Activated CD4-positive, alpha-beta T cell treated with anti-CD3 and anti-CD28 coated beads for 24 hours (primary cell): Measurements from ENCODE around the gene POU5F1.
"Not testable (repeated sequence)": the region's sequence is repeated elsewhere in the genome, so short reads cannot be mapped to it uniquely, and the experiment has no call there.

Source experiments
- DNase-seq, 2 donors: peaks; one replicate each; pipeline ENCODE4 v3.0.0-alpha.2; 2020; ENCODE audit warnings: low read depth in 2 of 2

The POU5F1 gene

GRCh38 chr6:31190488-31190887 lies 20.0 kb upstream of the POU5F1 start:
- no peak for DNase-seq

- DNase-seq: not testable (repeated sequence)
These were observed 18.7 kb upstream of the POU5F1 start for GRCh38 chr6:31189223-31189622.

GRCh38 chr6:31187780-31188194 lies 17.3 kb upstream of the POU5F1 start:
- no peak for DNase-seq

GRCh38 chr6:31186052-31186734 lies 15.7 kb upstream of the POU5F1 start:
- DNase-seq: no peak

GRCh38 chr6:31185695-31186051 lies 15.2 kb upstream of the POU5F1 start:
- DNase-seq: not testable (repeated sequence)

- DNase-seq: not testable (repeated sequence)
These were observed 13.4 kb upstream of the POU5F1 start for GRCh38 chr6:31183859-31184258.

GRCh38 chr6:31183287-31183686 lies 12.8 kb upstream of the POU5F1 start:
- not testable (repeated sequence) for DNase-seq

- DNase-seq: peak in 1 of 2 donors; percentile 43
These were observed 10.0 kb upstream of the POU5F1 start for GRCh38 chr6:31180500-31180899.

GRCh38 chr6:31179896-31180295 lies 9.4 kb upstream of the POU5F1 start:
- DNase-seq: no peak

GRCh38 chr6:31179042-31179386 lies 8.5 kb upstream of the POU5F1 start:
- DNase-seq: no peak

GRCh38 chr6:31178143-31179041 lies 7.9 kb upstream of the POU5F1 start:
- DNase-seq: no peak

GRCh38 chr6:31175971-31176370 lies 5.5 kb upstream of the POU5F1 start:
- no peak for DNase-seq

GRCh38 chr6:31174378-31174777 lies 3.9 kb upstream of the POU5F1 start:
- no peak for DNase-seq

GRCh38 chr6:31173406-31173805 lies 2.9 kb upstream of the POU5F1 start:
- no peak for DNase-seq

- no peak for DNase-seq
These were observed 2.5 kb upstream of the POU5F1 start for GRCh38 chr6:31172973-31173384.

- DNase-seq: no peak
These were observed 1.7 kb upstream of the POU5F1 start for GRCh38 chr6:31171931-31172905.

- no peak for DNase-seq
These were observed 647 bp upstream of the POU5F1 start for GRCh38 chr6:31170987-31171671.

GRCh38 chr6:31169858-31170599 lies 453 bp downstream of the POU5F1 start:
- not testable (repeated sequence) for DNase-seq

GRCh38 chr6:31169123-31169857 lies 1.2 kb downstream of the POU5F1 start:
- DNase-seq: no peak

GRCh38 chr6:31168606-31169005 lies 1.9 kb downstream of the POU5F1 start:
- no peak for DNase-seq
